Ovary (tissue), 3 donors: Measurements from ENCODE around the gene CEP97.

Experiments
- POLR2A ChIP-seq: fragments of 450-650 bp; IDR thresholded peaks from one replicate; pipeline ENCODE4 v1.6.1; 2017; ENCODE audit warnings: antibody characterized with exemption, mild to moderate bottlenecking, moderate library complexity
- TF ChIP-seq, protein P1 (sequence below), 3 donors: fragments of 450-650 bp in 2 of 3; fragments of 200-600 bp in 1 of 3; IDR thresholded peaks; one replicate each; pipeline versions ENCODE4 v1.5.1 to v1.8.0; 2016 to 2022; ENCODE audit warnings: antibody characterized with exemption in 3 of 3, mild to moderate bottlenecking in 1 of 3
- donor health status: DM: no; HTN: no; CAD: no.

DNA sequence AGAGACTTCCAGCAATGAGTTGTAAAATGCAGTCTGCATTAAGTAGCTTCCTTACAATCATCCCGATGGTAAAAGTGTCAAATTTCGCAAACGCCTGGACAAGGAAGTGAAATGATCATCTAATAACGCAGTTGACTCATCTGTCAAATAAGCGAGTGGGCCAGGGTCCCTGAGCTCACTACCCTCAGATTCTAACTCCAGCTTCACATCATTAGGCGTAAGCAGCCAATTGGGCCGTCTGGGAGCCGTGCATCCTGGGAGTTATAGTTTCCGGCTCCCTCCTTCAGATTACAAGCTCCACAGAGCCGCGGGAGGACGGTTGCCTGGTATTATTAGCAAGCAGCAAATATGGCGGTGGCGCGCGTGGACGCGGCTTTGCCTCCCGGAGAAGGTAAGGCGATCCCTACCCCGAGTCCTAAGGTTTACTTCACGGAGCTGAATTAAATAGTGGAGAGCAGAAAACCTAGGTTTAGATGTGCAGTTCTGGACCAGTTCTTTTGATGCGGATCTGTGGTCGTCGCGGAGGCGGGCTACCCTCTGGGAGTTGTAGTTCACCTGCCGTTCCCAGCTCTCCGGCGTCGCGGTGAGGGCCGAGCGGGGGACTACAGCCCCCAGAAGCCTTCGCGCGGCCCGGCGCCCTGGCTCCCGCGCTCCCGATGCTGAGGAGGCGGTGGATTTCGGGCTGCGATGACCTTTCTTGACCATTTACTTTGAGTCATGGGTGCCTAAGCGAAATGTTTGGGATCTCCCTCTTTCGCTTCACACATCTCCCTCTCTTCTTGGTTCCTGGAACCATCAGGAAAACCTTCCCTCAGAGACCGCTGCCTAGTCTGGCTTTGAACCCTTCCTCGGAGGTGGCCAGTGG is at the start of gene CEP97:
- TF ChIP-seq, protein P1, sequence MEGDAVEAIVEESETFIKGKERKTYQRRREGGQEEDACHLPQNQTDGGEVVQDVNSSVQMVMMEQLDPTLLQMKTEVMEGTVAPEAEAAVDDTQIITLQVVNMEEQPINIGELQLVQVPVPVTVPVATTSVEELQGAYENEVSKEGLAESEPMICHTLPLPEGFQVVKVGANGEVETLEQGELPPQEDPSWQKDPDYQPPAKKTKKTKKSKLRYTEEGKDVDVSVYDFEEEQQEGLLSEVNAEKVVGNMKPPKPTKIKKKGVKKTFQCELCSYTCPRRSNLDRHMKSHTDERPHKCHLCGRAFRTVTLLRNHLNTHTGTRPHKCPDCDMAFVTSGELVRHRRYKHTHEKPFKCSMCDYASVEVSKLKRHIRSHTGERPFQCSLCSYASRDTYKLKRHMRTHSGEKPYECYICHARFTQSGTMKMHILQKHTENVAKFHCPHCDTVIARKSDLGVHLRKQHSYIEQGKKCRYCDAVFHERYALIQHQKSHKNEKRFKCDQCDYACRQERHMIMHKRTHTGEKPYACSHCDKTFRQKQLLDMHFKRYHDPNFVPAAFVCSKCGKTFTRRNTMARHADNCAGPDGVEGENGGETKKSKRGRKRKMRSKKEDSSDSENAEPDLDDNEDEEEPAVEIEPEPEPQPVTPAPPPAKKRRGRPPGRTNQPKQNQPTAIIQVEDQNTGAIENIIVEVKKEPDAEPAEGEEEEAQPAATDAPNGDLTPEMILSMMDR (IDR thresholded peaks at IDR 0.05), result no peak
- TF ChIP-seq POLR2A, result no peak
